Smooth muscle cell (in vitro differentiated cells): ENCODE results near the gene MYT1. TPM values are rescaled to one million over a fixed set of nuclear protein-coding genes. Genes with fewer than 3 reads are reported as not detected.

ENCODE experiments used
- DNase-seq: peaks from one replicate; lab custom pipeline; 2025; ENCODE audit not compliant: unreplicated experiment; lab: John Stamatoyannopoulos, UW
- H2AFZ ChIP-seq: fragments of 200-600 bp; sonication (generic); 2 replicates; pipeline ENCODE4 v1.6.0; 2016; ENCODE audit warnings: antibody characterized with exemption, low read depth, mild to moderate bottlenecking
- H3F3A ChIP-seq: fragments of 200-600 bp; sonication (generic); 2 replicates; pipeline ENCODE4 v1.6.0; 2017; ENCODE audit warnings: antibody characterized with exemption, low read depth
- H3K27ac ChIP-seq: fragments of 200-600 bp; sonication (generic); 2 replicates; pipeline ENCODE4 v1.5.1; 2016; ENCODE audit warnings: low read depth, mild to moderate bottlenecking
- H3K27me3 ChIP-seq: fragments of 200-600 bp; sonication (generic); 2 replicates; pipeline ENCODE4 v1.6.1; 2016; ENCODE audit warnings: low read depth, mild to moderate bottlenecking
- H3K36me3 ChIP-seq: fragments of 200-600 bp; sonication (generic); 2 replicates; pipeline ENCODE4 v1.5.1; 2016; ENCODE audit warnings: low read depth
- H3K4me1 ChIP-seq: fragments of 200-600 bp; sonication (generic); 2 replicates; pipeline ENCODE4 v1.5.1; 2016; ENCODE audit warnings: low read depth
- H3K4me2 ChIP-seq: fragments of 200-600 bp; sonication (generic); 2 replicates; pipeline ENCODE4 v1.6.0; 2016; ENCODE audit warnings: mild to moderate bottlenecking
- H3K4me3 ChIP-seq: fragments of 200-600 bp; sonication (generic); 2 replicates; pipeline ENCODE4 v1.5.1; 2016; ENCODE audit warnings: mild to moderate bottlenecking
- H3K79me2 ChIP-seq: fragments of 200-600 bp; sonication (generic); 2 replicates; pipeline ENCODE4 v1.6.0; 2016; ENCODE audit warnings: low read depth, mild to moderate bottlenecking
- H3K9ac ChIP-seq: fragments of 200-600 bp; sonication (generic); 2 replicates; pipeline ENCODE4 v1.6.0; 2016; ENCODE audit warnings: low read depth
- H3K9me3 ChIP-seq: fragments of 200-600 bp; sonication (generic); replicated peaks from 2 replicates; pipeline ENCODE4 v1.5.1; 2016; ENCODE audit warnings: low read depth
- H4K20me1 ChIP-seq: fragments of 200-600 bp; sonication (generic); 2 replicates; pipeline ENCODE4 v1.6.0; 2016; ENCODE audit warnings: low read depth
- CTCF ChIP-seq: fragments of 200-600 bp; sonication (generic); IDR thresholded peaks from 2 replicates; pipeline ENCODE4 v1.5.1; 2017; ENCODE audit warnings: borderline replicate concordance, mild to moderate bottlenecking, antibody characterized with exemption; ENCODE audit not compliant: insufficient read depth, poor library complexity, severe bottlenecking
- WGBS: methylation state at CpG from one replicate; pipeline ENCODE4 v1.1.7; 2016; ENCODE audit warnings: low lambda C conversion rate; 5-methylcytosine and 5-hydroxymethylcytosine counted together
- polyA plus RNA-seq: library from polyadenylated mRNA; unstranded; fragments of >200 nt; fragmentation: Nextera tagmentation; extraction: Ambion mirVana; gene quantifications from 2 replicates; pipeline ENCODE4 v1.2.1, GENCODE V29; 2016
- total RNA-seq: library from RNA; depleted of rRNA; stranded (reverse); fragments of >200 nt; gene quantifications from 2 replicates; pipeline ENCODE4 v1.2.3, GENCODE V29; 2014

The MYT1 gene
- total and polyA plus RNA-seq, 2 experiments from 2014 or later: 0.09 TPM; not detected in 1

GRCh38 chr20:64253443-64253842 lies 89.2 kb downstream of the MYT1 start:
- peaks cover 24% of the 10 kb centered on the region for H3K4me1 ChIP-seq
- no peaks in the 10 kb centered on the region for H3K36me3 ChIP-seq
- H3K27ac ChIP-seq: no peak overlapping the region
- H2AFZ ChIP-seq: no peak overlapping the region
- H4K20me1 ChIP-seq: peaks cover 18% of the 10 kb centered on the region
- WGBS: 87% methylated on average over 4 of the region's 4 CpGs
- no peak overlapping the region for H3K9ac ChIP-seq
- no peaks in the 10 kb centered on the region for H3K9me3 ChIP-seq
- no peak for DNase-seq
- peaks cover 24% of the 10 kb centered on the region for H3K79me2 ChIP-seq
- no peak overlapping the region for H3K4me2 ChIP-seq
- H3K27me3 ChIP-seq: peaks cover 12% of the 10 kb centered on the region
- TF ChIP-seq CTCF: no peak
- peaks cover 8% of the 10 kb centered on the region for H3F3A ChIP-seq
- H3K4me3 ChIP-seq: no peak overlapping the region

GRCh38 chr20:64254156-64254555 lies 89.9 kb downstream of the MYT1 start:
- Histone ChIP-seq H3K27me3 (peaks cover 12% of the 10 kb centered on the region), H3K79me2 (peaks cover 30% of the 10 kb centered on the region), H3K9ac (no peak overlapping the region), H3F3A (peaks cover 8% of the 10 kb centered on the region), H3K27ac (no peak overlapping the region), H3K4me3 (no peak overlapping the region), H4K20me1 (peaks cover 24% of the 10 kb centered on the region), H3K4me1 (peaks cover 30% of the 10 kb centered on the region), H3K36me3 (no peaks in the 10 kb centered on the region), H3K9me3 (no peaks in the 10 kb centered on the region), H3K4me2 (no peak overlapping the region), H2AFZ (no peak overlapping the region)
- 94% methylated on average over 5 of the region's 5 CpGs for WGBS
- no peak for TF ChIP-seq CTCF
- no peak for DNase-seq

- DNase-seq: no peak
- H2AFZ ChIP-seq: peak overlapping the region; percentile 91
- no peaks in the 10 kb centered on the region for H3K9me3 ChIP-seq
- no peaks in the 10 kb centered on the region for H3K36me3 ChIP-seq
- peaks cover 27% of the 10 kb centered on the region for H4K20me1 ChIP-seq
- H3K9ac ChIP-seq: peak overlapping the region; percentile 73
- H3K79me2 ChIP-seq: peaks cover 35% of the 10 kb centered on the region
- H3F3A ChIP-seq: peaks cover 8% of the 10 kb centered on the region
- peaks cover 30% of the 10 kb centered on the region for H3K4me1 ChIP-seq
- H3K4me3 ChIP-seq: peak overlapping the region; percentile 83
- TF ChIP-seq CTCF: no peak
- H3K27me3 ChIP-seq: peaks cover 12% of the 10 kb centered on the region
- peak overlapping the region; percentile 78 for H3K27ac ChIP-seq
- 71% methylated on average over 28 of the region's 28 CpGs for WGBS
- peak overlapping the region; percentile 97 for H3K4me2 ChIP-seq
These were observed 90.5 kb downstream of the MYT1 start for GRCh38 chr20:64254571-64255360.
